IPS DF 6.9 (cell line): ENCODE measurements around the gene RXRA.

ENCODE experiments used
- DNase-seq: peaks from one replicate; pipeline ENCODE4 v3.0.0-alpha.2; 2013; ENCODE audit warnings: low read depth, low spot score
- H3K27ac ChIP-seq: one replicate; pipeline ENCODE4 v1.5.1; 2013; ENCODE audit warnings: low read length, control low read depth
- H3K27me3 ChIP-seq: 2 replicates; pipeline ENCODE4 v1.6.1; 2013; ENCODE audit warnings: mild to moderate bottlenecking, low read length; ENCODE audit not compliant: control insufficient read depth, insufficient read depth
- H3K36me3 ChIP-seq: 2 replicates; pipeline ENCODE4 v1.6.1; 2013; ENCODE audit warnings: low read length; ENCODE audit not compliant: control insufficient read depth, insufficient read depth
- H3K4me1 ChIP-seq: 2 replicates; pipeline ENCODE4 v1.6.1; 2013; ENCODE audit warnings: low read length; ENCODE audit not compliant: control insufficient read depth, insufficient read depth
- H3K4me3 ChIP-seq: 2 replicates; pipeline ENCODE4 v1.5.1; 2013; ENCODE audit warnings: mild to moderate bottlenecking, low read length
- H3K9me3 ChIP-seq: 2 replicates; pipeline ENCODE4 v1.6.1; 2013; ENCODE audit warnings: low read length, inconsistent platforms; ENCODE audit not compliant: control insufficient read depth, insufficient read depth
- WGBS: extraction: QIAGEN DNeasy Blood & Tissue Kit; methylation state at CpG from one replicate; pipeline ENCODE4 v1.1.7; 2013; ENCODE audit warnings: mixed read lengths, missing lambda C conversion rate; ENCODE audit not compliant: insufficient read length, insufficient coverage; 5-methylcytosine and 5-hydroxymethylcytosine counted together

RXRA gene

GRCh38 chr9:134455021-134455471 is 128.8 kb downstream of the RXRA start:
- Histone ChIP-seq H3K4me1 (no peaks in the 10 kb centered on the region), H3K27ac (no peak overlapping the region), H3K4me3 (no peak overlapping the region), H3K9me3 (no peaks in the 10 kb centered on the region), H3K36me3 (no peaks in the 10 kb centered on the region), H3K27me3 (no peaks in the 10 kb centered on the region)
- no CpG with 5 or more reads among the region's 13 CpGs for WGBS
- no peak for DNase-seq

DNA sequence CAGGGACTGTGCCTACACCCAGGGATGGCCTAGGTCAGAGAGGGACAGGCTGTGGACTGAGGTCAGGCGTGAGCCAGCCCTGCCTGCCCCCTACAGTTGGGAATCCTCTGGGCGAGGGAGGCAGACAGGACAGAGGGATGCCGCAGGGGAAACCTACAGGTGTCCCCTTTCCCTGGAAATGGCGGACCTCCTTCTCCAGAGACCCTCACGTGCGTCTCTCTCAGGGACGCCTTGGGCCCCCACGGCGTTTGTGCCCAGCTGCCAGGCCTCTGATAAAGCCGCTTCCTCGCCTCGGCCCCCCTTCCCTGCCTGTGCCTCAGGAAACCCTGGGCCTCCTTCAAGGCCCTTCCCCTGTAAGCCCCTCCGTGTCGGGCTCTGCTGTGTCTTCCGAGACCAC is 129.3 kb downstream of the RXRA start:
- no peaks in the 10 kb centered on the region for H3K4me1 ChIP-seq
- no peak overlapping the region for H3K27ac ChIP-seq
- H3K9me3 ChIP-seq = no peaks in the 10 kb centered on the region
- H3K4me3 ChIP-seq = no peak overlapping the region
- no CpG with 5 or more reads among the region's 15 CpGs for WGBS
- DNase-seq = no peak
- no peaks in the 10 kb centered on the region for H3K36me3 ChIP-seq
- H3K27me3 ChIP-seq = no peaks in the 10 kb centered on the region

DNA sequence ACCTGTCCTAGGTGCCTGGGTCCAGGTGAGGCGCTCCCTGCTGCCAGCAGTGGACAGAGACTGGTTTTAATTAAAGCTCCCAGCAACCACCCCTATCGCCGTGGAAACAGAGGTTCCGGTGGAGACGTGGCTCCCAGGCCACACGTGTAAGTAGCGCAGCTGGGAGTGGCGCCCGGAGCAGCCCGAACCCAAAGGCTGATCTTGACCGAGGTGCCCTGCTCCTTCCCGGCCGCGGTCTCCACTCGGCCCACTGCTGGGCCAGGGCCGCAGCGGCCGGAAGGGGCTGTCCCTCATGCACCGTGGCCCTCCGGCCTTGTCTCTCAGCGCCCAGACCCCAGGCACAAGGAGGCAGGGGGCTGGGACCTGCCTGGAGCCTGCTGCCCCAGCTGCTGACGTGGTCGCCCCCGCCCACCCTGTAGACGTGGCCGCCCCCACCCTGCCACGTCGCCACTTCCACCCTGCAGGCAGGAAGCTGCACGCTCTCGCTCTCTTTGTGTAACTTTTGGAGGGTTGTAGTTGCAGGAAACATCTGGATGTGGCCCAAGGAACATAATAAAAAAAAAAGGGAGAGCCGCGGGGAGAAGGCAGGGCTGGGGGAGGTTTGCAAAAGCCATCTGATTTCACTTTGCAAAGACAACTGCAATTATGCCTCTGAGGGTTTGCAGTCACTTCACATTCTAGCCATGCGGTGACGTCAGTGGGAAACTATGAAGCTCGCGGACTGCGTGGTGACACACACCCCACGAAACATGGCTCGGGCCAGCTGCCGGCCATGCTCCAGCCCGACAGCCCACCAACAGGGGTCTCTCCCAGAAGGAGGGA is 129.9 kb downstream of the RXRA start:
- H3K27ac ChIP-seq = no peak overlapping the region
- no peak for DNase-seq
- no peaks in the 10 kb centered on the region for H3K9me3 ChIP-seq
- no peak overlapping the region for H3K4me3 ChIP-seq
- no peaks in the 10 kb centered on the region for H3K36me3 ChIP-seq
- WGBS = no CpG with 5 or more reads among the region's 41 CpGs
- no peaks in the 10 kb centered on the region for H3K4me1 ChIP-seq
- no peaks in the 10 kb centered on the region for H3K27me3 ChIP-seq

DNA sequence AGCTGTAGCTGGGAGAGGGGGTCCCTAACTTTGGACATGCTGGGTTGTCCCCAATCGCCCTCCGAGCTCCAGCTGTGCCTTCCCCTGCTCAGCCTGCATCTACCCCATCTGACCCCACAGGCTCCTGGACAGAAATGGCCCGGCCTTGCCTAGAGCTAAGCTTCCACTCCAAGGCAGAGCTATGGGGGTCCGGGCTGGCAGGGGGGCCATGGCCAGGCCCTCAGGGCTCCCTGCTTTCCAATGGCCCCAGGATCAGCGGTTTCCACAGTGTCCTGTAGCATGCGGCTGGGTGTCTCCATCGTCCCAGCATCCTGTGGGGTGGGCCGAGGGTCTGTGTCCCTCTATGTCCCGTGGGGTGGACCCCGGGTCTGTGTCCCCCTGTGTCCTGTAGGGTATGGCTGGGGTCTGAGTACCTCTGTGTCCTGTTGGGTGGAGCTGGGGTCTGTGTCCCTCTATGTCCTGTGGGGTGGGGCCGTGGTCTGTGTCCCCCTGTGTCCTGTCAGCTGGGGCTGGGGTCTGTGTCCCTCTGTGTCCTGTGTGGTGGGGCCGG is 130.6 kb downstream of the RXRA start:
- no peak overlapping the region for H3K4me3 ChIP-seq
- no peaks in the 10 kb centered on the region for H3K36me3 ChIP-seq
- H3K27me3 ChIP-seq = no peaks in the 10 kb centered on the region
- no peak overlapping the region for H3K27ac ChIP-seq
- no peaks in the 10 kb centered on the region for H3K9me3 ChIP-seq
- DNase-seq = no peak
- no CpG with 5 or more reads among the region's 12 CpGs for WGBS
- H3K4me1 ChIP-seq = no peaks in the 10 kb centered on the region

DNA sequence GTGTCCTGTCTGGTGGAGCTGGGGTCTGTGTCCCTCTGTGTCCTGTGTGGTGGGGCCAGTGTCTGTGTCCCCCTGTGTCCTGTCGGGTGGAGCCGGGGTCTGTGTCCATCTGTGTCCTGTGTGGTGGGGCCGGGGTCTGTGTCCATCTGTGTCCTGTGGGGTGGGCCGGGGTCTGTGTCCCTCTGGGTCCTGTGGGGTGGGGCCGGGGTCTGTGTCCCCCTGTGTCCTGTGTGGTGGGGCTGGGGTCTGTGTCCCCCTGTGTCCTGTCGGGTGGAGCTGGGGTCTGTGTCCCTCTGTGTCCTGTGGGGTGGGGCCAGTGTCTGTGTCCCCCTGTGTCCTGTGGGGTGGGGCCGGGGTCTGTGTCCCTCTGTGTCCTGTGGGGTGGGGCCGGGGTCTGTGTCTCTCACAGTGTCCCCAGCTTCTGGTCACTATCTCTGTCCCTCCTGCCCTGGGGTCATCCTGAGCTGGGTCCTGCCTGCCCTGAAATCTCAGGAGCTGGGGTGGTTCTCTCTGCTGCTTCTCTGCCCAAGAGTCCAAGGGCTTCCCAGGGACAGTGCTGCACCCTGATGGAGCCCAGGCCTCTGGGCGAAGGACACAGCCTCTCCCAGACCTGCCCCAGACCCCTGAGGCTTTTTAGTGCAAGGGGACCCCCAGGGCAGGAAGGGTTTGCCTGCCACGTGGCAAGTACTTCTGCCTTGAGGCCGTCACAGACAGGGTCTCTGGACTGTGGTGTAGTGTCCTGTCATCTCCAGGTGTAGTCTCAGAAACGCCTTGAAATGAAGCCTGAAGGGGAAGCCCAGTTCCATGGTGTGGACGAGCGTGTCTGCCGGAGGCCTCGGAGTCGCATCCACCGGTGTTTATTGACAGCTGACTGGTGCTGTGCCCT is 131.3 kb downstream of the RXRA start:
- Histone ChIP-seq H3K36me3 (no peaks in the 10 kb centered on the region), H3K4me3 (no peak overlapping the region), H3K9me3 (no peaks in the 10 kb centered on the region), H3K27ac (no peak overlapping the region), H3K27me3 (no peaks in the 10 kb centered on the region), H3K4me1 (no peaks in the 10 kb centered on the region)
- no CpG with 5 or more reads among the region's 18 CpGs for WGBS
- no peak for DNase-seq

DNA sequence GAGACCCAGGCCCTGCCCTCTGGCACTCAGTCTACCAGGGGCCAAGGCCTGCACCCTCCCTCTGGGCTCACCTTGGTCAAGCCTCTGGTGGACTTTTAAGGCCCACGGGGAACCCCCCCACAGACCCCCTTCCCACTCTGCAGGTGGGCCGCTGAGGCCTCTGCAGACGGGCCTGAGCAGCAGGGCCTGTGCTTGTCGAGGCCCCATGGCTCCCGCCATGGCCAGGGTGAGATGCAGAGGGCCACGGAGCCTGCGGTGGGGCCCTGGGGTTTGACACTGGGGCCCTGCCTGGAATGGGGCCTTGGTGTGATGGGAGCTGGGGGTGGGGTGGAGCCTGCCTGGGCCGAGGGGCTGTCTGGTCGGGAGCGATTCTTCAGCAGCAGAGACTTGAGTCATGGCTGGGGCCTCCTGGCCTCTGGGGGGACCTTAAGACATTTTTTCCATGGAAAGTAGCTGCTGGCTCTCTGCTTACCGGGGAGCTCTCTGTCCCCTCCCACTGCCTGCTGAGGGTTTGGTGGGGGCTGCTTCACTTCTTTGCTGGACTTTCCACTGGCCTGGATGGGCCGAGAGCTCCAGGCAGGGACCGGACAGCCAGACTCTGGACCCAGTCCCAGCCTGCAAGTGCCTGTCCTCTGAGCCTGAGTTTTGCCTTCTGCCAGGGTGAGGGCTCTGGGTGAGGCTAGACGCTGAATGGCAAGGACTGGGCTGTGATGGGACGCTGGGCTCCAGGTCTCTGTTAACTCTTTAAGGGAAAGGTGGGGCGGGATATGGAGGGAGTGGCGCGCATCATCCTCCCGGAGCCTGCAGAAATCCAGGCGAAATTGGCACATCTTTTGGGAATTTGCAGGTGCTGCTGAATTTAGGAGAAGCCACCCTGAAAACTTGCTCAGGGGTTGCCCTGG is 132.2 kb downstream of the RXRA start:
- Histone ChIP-seq H3K4me3 (no peak overlapping the region), H3K27me3 (no peaks in the 10 kb centered on the region), H3K27ac (no peak overlapping the region), H3K36me3 (no peaks in the 10 kb centered on the region), H3K9me3 (no peaks in the 10 kb centered on the region), H3K4me1 (no peaks in the 10 kb centered on the region)
- WGBS = no CpG with 5 or more reads among the region's 20 CpGs
- no peak for DNase-seq

DNA sequence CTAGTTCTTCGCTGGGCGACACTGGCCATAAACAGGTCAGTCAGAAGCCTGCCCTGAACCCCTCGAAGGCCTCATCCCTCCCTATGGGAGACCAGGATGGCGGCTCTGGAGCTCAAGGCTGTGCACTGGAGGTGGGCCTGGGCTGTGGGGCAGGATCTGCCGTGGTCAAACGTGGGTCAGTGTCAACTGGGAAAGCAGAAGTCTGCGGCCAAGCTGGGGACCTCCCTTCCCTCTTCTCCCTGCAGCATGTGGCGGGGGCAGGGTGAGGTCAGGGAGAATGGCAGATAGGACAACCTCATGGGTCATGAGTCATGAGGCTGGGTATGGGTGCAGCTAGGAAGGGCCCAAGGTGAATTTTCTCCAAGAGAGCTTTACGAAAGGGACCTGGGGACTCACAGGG is 132.9 kb downstream of the RXRA start:
- no peak overlapping the region for H3K4me3 ChIP-seq
- WGBS = no CpG with 5 or more reads among the region's 9 CpGs
- no peaks in the 10 kb centered on the region for H3K36me3 ChIP-seq
- H3K9me3 ChIP-seq = no peaks in the 10 kb centered on the region
- no peak for DNase-seq
- H3K4me1 ChIP-seq = no peaks in the 10 kb centered on the region
- H3K27ac ChIP-seq = no peak overlapping the region
- H3K27me3 ChIP-seq = no peaks in the 10 kb centered on the region

DNA sequence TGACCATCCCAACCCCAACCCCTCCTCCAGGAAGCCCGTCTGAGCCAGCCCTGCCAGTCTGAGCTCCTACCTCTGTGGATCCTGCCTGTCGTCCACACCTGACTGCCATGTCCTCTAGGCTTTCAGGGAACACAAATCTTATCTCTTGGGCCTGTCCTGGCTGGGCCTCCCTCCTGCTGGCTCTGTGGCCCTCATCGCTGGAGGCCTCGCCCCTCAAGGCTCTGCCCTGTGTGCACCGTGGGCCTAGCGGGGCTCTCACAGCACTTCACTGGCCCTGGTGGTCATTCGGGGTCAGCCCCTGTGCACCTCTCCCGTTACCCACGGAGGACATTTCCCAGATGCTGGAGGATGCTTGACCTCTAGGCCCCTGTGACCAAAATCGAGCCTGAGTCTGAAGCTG is 133.3 kb downstream of the RXRA start:
- WGBS = no CpG with 5 or more reads among the region's 10 CpGs
- no peaks in the 10 kb centered on the region for H3K9me3 ChIP-seq
- no peak overlapping the region for H3K4me3 ChIP-seq
- H3K27me3 ChIP-seq = no peaks in the 10 kb centered on the region
- H3K36me3 ChIP-seq = no peaks in the 10 kb centered on the region
- no peak for DNase-seq
- no peak overlapping the region for H3K27ac ChIP-seq
- no peaks in the 10 kb centered on the region for H3K4me1 ChIP-seq

GRCh38 chr9:134460206-134460605 is 134.0 kb downstream of the RXRA start:
- no peak for DNase-seq
- Histone ChIP-seq H3K36me3 (no peaks in the 10 kb centered on the region), H3K4me3 (no peak overlapping the region), H3K9me3 (no peaks in the 10 kb centered on the region), H3K27me3 (no peaks in the 10 kb centered on the region), H3K4me1 (no peaks in the 10 kb centered on the region), H3K27ac (no peak overlapping the region)
- WGBS = no CpG with 5 or more reads among the region's 12 CpGs

DNA sequence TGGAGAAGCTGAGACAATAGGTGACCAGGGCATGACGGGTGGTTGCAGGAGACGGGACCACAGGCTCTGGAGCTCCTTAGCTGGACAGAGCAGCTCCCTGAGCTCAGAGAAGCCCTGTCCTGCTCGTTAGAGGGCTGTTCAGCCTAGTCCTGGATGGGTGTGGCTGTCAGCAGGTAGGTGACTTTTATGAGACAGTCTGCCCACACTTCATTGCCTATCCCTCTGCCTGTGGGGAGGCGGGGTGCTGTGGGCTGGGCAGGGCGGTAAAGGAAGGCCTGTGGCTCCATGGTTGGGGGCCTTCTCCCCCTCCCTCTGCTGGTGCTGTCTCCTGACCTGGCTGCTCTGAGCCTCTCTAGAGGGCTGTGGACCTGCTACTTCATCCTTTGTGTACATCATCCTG is 134.6 kb downstream of the RXRA start:
- WGBS = no CpG with 5 or more reads among the region's 5 CpGs
- Histone ChIP-seq H3K27me3 (no peaks in the 10 kb centered on the region), H3K4me1 (no peaks in the 10 kb centered on the region), H3K36me3 (no peaks in the 10 kb centered on the region), H3K4me3 (no peak overlapping the region), H3K27ac (no peak overlapping the region), H3K9me3 (no peaks in the 10 kb centered on the region)
- DNase-seq = no peak
